CD4-positive, alpha-beta T cell treated with Interleukin-6 for 4 hours (primary cell): ENCODE results near the gene QPRT.
A peak's percentile ranks its signal among the peaks of the same experiment; 100 is the strongest.
"Not testable (repeated sequence)": the region's sequence is repeated elsewhere in the genome, so short reads cannot be mapped to it uniquely, and the experiment has no call there.

Experiments used
- DNase-seq: peaks from one replicate; pipeline ENCODE4 v3.0.0-alpha.2; 2020; ENCODE audit warnings: mixed read lengths

Gene QPRT

GRCh38 chr16:29694384-29695195 is 15.6 kb downstream of the QPRT start:
- DNase-seq = no peak

- not testable (repeated sequence) for DNase-seq
These were observed 16.7 kb downstream of the QPRT start for GRCh38 chr16:29695675-29696074.

GRCh38 chr16:29696881-29697331 is 17.9 kb downstream of the QPRT start:
- DNase-seq = no peak

GRCh38 chr16:29697391-29697790 is 18.4 kb downstream of the QPRT start:
- no peak for DNase-seq

GRCh38 chr16:29698042-29698441 is 19.1 kb downstream of the QPRT start:
- no peak for DNase-seq

- DNase-seq = no peak
These were observed 19.7 kb downstream of the QPRT start for GRCh38 chr16:29698484-29699323.

- DNase-seq = no peak
These were observed 20.6 kb downstream of the QPRT start for GRCh38 chr16:29699324-29700219.

DNA sequence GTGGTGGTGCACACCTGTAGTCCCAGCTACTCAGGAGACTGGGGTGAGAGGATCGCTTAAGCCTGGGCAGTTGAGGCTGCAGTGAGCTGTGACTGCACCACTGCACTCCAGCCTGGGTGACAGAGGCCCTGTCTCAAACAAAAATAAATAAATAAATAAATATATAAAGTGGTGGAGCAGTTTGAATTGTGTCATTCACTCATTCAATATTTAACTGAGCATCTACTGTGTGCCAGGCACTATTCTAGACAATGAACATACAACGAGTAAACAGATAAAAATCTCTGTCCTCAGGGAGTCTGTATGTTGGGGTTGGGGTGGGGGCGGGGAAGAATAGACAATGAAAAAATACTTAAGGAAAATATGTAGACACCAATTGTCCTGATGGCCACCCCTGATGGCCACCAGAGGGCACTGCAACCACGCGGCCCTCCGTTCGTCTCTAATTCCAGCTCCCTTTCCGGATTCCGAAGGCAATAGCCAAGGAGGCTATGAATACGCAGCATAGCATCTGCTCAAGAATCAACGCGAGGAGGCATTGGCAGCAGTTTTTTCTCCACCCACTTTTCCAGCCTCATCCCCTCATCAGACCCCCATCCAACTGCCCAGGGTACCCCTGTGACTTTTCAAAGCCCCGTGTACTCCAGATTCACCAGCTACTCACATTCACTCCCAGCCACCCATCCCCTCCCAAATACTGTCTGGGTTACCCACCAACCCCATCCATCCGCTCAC is 21.4 kb downstream of the QPRT start:
- peak; percentile 84 for DNase-seq

GRCh38 chr16:29701214-29701555 is 22.2 kb downstream of the QPRT start:
- DNase-seq = no peak

DNA sequence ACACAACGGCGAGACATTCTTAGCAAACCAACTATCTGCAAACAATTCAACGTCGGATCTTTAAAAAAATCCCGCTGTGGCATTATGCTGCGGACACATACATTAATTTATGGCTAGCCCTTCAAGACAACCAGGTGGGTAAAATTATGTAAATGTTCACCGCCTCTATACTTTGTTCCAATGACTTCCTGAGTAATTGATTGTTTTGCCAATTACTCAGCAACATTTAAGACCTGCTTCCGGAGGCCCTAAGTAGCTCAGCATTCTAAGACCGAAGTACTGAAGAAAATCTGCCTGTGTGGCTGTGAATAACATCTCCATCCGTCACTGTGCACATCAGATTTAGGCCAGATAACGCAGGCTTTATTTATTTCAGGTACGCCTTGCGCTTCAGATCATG is 23.3 kb downstream of the QPRT start:
- peak; percentile 57 for DNase-seq

- no peak for DNase-seq
These were observed 26.1 kb downstream of the QPRT start for GRCh38 chr16:29705030-29705429.

- not testable (repeated sequence) for DNase-seq
These were observed 28.2 kb downstream of the QPRT start for GRCh38 chr16:29707160-29707559.

GRCh38 chr16:29708917-29709600 is 30.1 kb downstream of the QPRT start:
- DNase-seq = no peak

GRCh38 chr16:29709657-29710056 is 30.7 kb downstream of the QPRT start:
- not testable (repeated sequence) for DNase-seq

GRCh38 chr16:29710227-29711219 is 31.5 kb downstream of the QPRT start:
- DNase-seq = peak; percentile 62

DNA sequence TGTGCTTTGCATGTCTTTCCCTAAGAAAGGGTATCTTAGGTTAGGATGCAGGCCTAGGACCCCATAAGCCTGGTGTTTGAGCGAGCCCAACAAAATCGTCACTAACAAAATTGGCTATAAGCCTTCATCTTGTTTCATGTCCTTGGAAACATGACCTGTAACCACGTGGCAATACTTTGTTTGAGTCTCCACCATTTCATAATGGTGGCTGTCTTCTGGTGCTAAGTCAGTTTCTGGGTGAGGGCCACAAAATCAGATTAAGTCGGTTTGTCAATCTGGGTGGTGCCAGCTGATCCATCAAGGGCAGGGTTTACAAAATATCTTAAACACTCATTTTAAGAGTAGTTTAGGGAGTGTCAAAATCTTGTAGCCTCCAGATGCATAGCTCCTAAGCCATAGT is 33.8 kb downstream of the QPRT start:
- DNase-seq = no peak

DNA sequence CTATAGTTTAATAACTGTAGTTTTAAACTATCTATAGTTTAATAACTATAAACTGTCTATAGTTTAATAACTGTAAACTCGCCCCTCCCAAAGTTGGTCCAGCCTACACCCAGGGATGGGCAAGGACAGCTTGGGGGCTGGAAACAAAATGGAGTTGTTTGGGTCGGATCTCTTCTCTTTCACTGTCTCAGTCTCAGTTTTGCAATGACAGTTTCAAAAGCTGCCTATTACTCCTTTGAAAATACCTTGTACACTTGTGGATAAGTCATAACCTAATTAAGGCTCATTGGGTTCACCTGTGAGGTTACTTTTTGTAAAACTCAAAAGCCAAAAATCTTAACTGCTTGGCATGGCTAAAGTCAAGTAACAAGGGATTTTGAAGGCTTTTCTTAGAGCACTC is 35.4 kb downstream of the QPRT start:
- DNase-seq = no peak

- DNase-seq = no peak
These were observed 36.0 kb downstream of the QPRT start for GRCh38 chr16:29714972-29715371.

- no peak for DNase-seq
These were observed 38.1 kb downstream of the QPRT start for GRCh38 chr16:29717113-29717512.

DNA sequence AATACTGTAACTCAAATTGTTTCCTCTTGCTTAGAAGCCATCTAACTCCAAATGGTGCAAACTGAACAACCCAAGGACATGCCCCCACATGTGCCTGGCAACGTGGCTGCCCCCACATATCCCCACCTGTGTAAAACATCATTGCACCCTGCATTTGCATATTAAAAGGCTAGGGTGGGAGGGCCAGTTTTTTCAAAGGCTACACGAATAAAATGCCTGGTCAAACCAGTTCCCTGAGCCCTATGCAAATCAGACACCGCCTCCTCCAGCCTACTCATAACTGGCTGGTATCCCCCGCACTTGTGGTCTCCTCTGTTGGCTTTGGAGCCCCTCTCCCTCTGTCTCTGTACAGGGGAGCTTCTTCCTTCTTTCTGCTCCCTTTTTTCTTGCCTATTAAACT is 40.1 kb downstream of the QPRT start:
- DNase-seq = no peak
